ENCODE data around the gene NAALAD2.
"Not testable (repeated sequence)": the region's sequence is repeated elsewhere in the genome, so short reads cannot be mapped to it uniquely, and the experiment has no call there.

The NAALAD2 gene

DNA sequence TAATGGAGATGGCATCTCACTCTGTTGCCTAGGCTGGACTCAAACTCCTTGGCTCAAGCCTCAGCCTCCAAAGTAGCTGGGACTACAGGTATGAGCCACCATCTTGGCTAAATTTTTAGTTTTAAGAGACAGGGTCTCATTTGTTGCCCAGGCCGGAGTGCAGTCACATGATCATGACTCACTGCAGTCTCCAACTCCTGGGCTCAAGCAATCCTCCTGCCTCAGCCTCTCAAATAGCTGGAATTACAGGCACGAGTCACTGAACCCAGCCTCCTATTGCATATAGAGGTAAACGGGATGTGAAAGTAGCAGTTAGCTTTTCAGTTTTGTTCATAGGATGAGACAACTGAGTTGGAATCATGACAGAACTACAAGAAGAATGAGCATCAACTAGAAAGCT, 9.5 kb upstream of the NAALAD2 start:
- no peak overlapping the region for H3K27ac ChIP-seq
- TF ChIP-seq, protein P1, sequence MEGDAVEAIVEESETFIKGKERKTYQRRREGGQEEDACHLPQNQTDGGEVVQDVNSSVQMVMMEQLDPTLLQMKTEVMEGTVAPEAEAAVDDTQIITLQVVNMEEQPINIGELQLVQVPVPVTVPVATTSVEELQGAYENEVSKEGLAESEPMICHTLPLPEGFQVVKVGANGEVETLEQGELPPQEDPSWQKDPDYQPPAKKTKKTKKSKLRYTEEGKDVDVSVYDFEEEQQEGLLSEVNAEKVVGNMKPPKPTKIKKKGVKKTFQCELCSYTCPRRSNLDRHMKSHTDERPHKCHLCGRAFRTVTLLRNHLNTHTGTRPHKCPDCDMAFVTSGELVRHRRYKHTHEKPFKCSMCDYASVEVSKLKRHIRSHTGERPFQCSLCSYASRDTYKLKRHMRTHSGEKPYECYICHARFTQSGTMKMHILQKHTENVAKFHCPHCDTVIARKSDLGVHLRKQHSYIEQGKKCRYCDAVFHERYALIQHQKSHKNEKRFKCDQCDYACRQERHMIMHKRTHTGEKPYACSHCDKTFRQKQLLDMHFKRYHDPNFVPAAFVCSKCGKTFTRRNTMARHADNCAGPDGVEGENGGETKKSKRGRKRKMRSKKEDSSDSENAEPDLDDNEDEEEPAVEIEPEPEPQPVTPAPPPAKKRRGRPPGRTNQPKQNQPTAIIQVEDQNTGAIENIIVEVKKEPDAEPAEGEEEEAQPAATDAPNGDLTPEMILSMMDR (IDR thresholded peaks at IDR 0.05) = no peak
- no peak for TF ChIP-seq ZFX (IDR thresholded peaks at IDR 0.05; ENCODE audit: borderline replicate concordance)

DNA sequence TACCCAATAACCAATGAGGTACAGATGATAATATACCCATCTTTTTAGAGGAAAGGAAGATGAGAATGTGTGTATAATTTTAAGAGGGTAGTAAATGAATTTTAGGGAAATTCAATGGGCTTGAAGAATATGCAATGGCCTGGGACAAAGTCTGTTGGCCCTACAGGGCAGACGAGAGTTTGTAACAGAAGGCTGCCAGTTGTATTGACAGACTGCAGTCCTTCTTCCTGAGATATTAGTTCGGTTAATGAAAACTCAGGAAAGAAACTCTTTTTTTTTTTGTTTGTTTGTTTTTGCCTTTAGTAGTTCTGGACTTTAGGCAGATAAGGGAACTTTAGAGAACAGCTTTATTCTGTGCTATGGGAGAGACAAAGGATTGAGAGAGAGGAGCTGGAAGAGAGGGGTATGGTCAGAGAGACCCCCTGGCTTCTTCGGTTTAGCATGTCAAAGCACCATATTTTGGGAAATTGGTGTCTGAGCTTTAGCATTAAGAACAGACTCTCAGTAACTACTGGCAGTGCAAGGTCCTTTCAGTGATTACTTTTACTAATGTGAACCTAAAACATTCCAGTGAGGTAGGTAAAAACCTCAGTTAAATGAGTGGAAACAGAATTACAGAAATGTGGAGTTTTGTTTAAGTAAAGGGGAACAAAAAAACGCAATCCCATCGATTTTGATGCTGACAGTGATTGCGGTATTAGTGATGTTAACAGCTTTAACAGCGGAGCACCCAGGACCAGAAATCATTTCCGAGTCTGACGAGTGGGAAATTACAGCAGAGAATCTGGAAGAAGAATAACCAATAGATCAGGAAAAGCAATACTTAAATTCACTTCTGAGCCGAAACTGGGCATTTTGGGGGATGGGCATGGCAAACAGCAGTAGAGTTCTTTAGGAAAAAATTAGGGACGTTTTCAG, 644 bp upstream of the NAALAD2 start:
- TF ChIP-seq, protein P1 (IDR thresholded peaks at IDR 0.05) = no peak
- no peak for TF ChIP-seq ZFX (IDR thresholded peaks at IDR 0.05; ENCODE audit: borderline replicate concordance)
- no peak overlapping the region for H3K27ac ChIP-seq

DNA sequence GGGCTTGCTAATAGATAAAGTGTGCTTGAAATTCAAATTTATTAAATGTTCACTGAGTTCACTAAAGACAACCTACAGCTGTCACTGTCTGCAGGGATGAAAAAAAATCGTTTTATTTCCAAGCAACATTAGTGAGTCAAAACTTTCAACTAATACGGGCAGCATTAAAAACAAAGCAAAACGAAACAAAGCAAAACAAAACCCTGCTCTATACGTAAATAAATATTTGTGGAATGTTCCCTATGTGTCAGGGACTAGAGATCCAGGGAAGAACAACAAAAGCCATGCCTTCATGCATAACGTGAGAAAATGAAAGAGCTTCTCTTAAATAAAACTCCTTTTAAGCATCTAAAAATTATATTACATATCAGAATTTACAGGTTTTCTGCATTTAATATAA, 553 bp downstream of the NAALAD2 start:
- TF ChIP-seq, protein P1 (IDR thresholded peaks at IDR 0.05) = no peak
- no peak for TF ChIP-seq ZFX (IDR thresholded peaks at IDR 0.05; ENCODE audit: borderline replicate concordance)
- no peak overlapping the region for H3K27ac ChIP-seq

DNA sequence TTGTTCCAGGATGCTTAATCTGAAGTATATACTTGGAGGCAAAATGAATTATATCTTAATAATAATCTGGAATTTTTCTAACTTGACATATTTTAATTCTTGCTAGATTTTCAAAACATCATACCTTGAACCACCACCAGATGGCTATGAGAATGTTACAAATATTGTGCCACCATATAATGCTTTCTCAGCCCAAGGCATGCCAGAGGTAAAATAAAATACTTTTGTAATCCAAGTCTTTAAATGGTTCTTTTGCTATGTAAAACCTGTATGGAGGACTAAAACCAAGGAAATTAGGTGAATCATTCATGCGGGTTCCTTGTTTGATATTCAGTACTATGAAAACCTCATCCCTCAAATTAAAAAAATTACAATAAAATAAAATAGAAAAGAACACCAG, 14.4 kb downstream of the NAALAD2 start:
- TF ChIP-seq ZFX (IDR thresholded peaks at IDR 0.05; ENCODE audit: borderline replicate concordance) = no peak
- TF ChIP-seq, protein P1 (IDR thresholded peaks at IDR 0.05) = no peak
- H3K27ac ChIP-seq = no peak overlapping the region

DNA sequence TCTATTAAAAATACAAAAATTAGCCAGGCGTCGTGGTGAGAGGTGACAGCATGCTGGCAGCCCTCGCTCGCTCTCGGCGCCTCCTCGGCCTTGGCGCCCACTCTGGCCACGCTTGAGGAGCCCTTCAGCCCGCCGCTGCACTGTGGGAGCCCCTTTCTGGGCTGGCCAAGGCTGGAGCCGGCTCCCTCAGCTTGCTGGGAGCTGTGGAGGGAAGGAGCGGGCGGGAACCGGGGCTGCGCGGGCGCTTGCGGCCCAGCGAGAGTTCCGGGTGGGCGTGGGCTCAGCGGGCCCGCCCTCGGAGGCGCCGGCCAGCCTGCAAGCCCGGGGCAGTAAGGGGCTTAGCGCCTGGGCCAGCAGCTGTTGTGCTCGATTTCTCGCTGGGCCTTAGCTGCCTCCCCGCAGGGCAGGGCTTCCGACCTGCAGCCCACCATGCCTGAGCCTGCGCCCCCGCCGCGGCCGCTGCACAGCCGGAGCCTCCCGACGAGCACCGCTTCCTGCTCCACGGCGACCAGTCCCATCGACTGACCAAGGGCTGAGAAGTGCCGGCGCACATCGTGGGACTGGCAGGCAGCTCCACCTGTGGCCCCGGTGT, 32.6 kb downstream of the NAALAD2 start:
- H3K27ac ChIP-seq = not testable (repeated sequence)

DNA sequence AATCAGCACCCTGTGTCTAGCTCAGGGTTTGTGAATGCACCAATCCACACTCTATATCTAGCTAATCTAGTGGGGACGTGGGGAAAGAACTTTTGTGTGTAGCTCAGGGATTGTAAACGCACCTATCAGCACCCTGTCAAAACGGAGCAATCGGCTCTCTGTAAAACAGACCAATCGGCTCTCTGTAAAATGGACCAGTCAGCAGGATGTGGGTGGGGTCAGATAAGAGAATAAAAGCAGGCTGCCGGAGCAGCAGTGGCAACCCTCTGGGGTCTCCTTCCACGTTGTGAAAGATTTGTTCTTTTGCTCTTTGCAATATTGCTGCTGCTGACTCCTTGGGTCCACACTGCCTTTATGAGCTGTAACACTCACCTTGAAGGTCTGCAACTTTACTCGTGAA, 33.2 kb downstream of the NAALAD2 start:
- H3K27ac ChIP-seq = not testable (repeated sequence)

DNA sequence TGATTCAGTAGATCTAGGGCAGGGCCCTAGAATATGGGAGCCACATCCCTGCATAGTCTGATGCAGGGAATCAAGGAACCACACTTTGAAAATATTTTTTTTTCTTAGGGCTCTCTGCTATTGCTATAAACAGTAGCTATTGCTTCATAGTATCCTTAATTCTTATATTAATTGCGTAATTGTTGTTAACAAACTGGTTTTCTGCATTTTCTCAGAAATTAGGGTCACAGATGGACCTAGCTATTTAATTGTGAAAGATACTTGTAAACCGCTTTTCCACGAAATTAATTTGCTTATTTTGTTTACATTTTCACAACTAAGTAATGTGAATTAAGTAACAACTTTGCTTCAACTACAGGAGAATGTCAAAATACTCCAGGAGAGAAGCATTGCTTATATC, 34.1 kb downstream of the NAALAD2 start:
- TF ChIP-seq, protein P1 (IDR thresholded peaks at IDR 0.05) = no peak
- no peak for TF ChIP-seq ZFX (IDR thresholded peaks at IDR 0.05; ENCODE audit: borderline replicate concordance)
- no peak overlapping the region for H3K27ac ChIP-seq

DNA sequence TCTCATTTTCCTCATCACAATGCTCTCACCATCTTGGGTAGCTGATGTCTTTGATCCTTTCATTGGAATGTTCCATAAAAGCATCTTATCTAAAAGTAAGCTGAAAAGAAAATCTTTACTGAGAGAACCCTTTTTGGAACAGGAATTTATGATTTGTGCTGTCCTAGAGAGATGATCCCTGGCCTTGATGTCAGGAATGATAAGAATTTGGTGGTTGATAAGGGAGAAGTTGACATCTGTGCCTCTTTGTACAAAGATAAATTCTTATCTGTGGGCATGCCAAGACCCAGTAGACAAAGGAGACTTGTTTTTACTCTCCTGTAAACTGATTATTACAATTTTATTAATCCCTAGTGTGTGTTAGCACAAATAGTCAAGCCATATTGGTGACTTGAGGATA, 36.9 kb downstream of the NAALAD2 start:
- H3K27ac ChIP-seq = no peak overlapping the region
- no peak for TF ChIP-seq ZFX (IDR thresholded peaks at IDR 0.05; ENCODE audit: borderline replicate concordance)
- TF ChIP-seq, protein P1 (IDR thresholded peaks at IDR 0.05) = no peak
